GM21717 (cell line): ENCODE measurements around the gene EHF.

Source experiments
- ATAC-seq: cut with Tn5 transposase; IDR thresholded peaks from one replicate; pipeline ENCODE4 v1.9.1; 2021; ENCODE audit warnings: mild to moderate bottlenecking, moderate library complexity; ENCODE audit not compliant: unreplicated experiment

The EHF gene

GRCh38 chr11:34643311-34643710 lies 22.4 kb downstream of the EHF start:
- ATAC-seq, result no peak

- no peak for ATAC-seq
Observed at GRCh38 chr11:34643846-34644245, 23.0 kb downstream of the EHF start.

GRCh38 chr11:34644669-34645406 lies 23.9 kb downstream of the EHF start:
- no peak for ATAC-seq

GRCh38 chr11:34646431-34646830 lies 25.5 kb downstream of the EHF start:
- ATAC-seq, result no peak

GRCh38 chr11:34647131-34647530 lies 26.2 kb downstream of the EHF start:
- no peak for ATAC-seq

- no peak for ATAC-seq
Observed at GRCh38 chr11:34647532-34647931, 26.6 kb downstream of the EHF start.

- no peak for ATAC-seq
Observed at GRCh38 chr11:34648036-34648435, 27.1 kb downstream of the EHF start.

GRCh38 chr11:34649597-34649996 lies 28.7 kb downstream of the EHF start:
- no peak for ATAC-seq

- ATAC-seq, result peak; percentile 89
Observed at GRCh38 chr11:34650528-34650927, 29.6 kb downstream of the EHF start.

GRCh38 chr11:34651551-34651950 lies 30.7 kb downstream of the EHF start:
- ATAC-seq, result no peak

GRCh38 chr11:34652191-34652973 lies 31.5 kb downstream of the EHF start:
- peak; percentile 35 for ATAC-seq

GRCh38 chr11:34653031-34653430 lies 32.1 kb downstream of the EHF start:
- no peak for ATAC-seq

GRCh38 chr11:34653851-34654482 lies 33.1 kb downstream of the EHF start:
- ATAC-seq, result no peak

GRCh38 chr11:34654483-34655334 lies 33.8 kb downstream of the EHF start:
- ATAC-seq, result no peak

GRCh38 chr11:34655335-34656008 lies 34.6 kb downstream of the EHF start:
- no peak for ATAC-seq

- ATAC-seq, result no peak
Observed at GRCh38 chr11:34656062-34656720, 35.3 kb downstream of the EHF start.

- ATAC-seq, result no peak
Observed at GRCh38 chr11:34658071-34659015, 37.5 kb downstream of the EHF start.

- no peak for ATAC-seq
Observed at GRCh38 chr11:34659096-34659733, 38.3 kb downstream of the EHF start.
